ENCODE data around the gene PRG3.
"Not testable (repeated sequence)": the region's sequence is repeated elsewhere in the genome, so short reads cannot be mapped to it uniquely, and the experiment has no call there.

PRG3 gene

DNA sequence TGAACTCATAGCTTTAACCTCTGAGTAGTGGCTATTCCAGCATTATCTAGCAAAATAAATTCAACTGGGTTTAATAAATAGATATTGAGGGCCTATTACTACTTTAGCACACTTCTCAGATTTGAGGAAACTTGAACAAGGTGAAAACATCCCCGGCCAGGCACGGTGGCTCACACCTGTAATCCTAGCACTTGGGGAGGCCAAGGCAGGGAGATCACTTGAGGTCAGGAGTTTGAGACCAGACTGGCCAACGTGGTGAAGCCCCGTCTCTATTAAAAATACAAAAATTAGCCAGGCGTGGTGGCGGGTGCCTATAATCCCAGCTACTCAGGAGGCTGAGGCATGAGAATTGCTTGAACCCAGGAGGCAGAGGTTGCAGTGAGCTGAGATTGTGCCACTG is 44.1 kb downstream of the PRG3 start:
- not testable (repeated sequence) for ATAC-seq, DNase-seq

DNA sequence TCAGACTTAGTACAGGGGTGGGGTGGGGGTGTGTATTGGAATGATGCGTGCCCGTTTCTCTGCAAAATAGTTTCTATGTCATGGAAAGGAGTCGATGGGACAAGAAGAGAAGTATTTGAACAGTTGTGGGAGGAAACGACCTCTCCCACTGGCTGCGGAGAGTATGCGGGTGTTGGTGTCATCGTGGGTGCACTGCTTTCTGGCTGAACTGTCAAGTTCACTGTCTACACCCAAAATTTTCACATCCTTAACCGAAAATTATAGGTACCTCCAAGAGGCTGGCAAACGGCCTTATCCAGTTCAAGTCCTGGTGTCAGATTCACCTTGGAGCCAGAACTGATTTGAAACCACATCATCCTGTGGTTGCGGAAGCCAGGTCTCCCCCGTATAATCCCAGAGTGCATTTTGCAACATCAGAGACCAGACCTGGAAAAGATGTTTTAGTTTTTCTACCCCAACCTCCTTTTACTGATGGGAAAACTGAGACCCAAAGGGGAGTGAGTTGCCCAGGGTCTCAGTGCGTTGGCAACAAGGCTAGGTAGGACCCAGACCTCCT is 44.8 kb downstream of the PRG3 start:
- DNase-seq: no peak
- peak; percentile 3 for ATAC-seq

DNA sequence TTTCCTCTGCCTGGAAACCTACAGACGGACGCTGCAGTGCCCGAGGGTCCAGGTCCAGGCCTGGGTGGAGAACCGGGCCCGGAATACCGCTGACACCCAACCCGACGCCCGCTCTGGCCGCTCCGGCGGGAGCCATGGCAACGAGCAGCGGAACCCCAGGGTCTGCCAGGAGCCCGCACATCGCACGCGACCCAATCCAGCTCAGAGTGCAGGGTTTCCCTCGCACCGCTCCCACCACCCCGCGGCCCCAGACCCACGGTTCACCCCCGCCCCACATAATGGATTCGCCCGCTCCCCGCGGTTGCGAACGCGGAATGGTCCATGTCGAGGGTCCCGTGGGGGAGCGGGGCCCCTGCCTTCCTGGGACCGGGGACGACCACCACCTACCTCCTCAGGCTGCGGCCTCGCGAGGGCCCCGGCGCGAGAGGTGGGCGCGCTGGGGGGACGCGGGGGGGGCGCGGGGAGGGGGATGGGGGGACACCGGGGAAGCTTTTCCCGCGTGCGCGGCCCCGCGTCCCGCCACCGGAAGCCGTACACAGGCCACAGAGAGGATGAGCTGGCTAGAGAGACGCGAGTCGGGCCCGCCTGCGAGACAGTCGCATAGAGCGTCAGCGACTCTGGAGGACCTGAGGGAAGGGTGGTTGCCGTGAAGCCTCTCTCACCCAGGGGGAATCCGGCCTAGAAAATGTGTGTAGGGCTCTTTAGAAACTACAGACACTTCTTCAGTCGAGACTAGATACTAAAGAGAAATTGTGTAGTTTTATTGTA is 45.4 kb downstream of the PRG3 start, which contains the start of gene SSRP1:
Gene SSRP1, minus strand, starts transcription at position 550 of the 768 bp plus-strand sequence. CDS start 771 bp downstream, outside the sequence.
- DNase-seq (peak; percentile 87), ATAC-seq (peak; percentile 98)

DNA sequence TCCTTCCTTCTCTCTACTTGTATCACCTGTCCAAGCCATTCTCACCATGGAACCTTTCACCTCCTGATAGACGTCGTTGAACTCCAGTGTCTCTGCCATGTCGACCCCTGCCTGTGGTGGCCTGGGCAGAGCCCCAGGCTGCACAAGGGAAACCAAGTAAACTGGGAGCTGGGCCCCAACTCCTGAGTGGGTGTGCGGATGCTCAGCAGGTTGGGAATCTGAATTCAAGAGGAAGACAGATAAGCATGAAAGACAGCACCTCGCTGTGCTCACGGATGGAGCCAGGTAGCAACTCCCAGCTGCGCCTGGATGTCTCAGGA is 46.0 kb downstream of the PRG3 start:
- ATAC-seq: no peak

DNA sequence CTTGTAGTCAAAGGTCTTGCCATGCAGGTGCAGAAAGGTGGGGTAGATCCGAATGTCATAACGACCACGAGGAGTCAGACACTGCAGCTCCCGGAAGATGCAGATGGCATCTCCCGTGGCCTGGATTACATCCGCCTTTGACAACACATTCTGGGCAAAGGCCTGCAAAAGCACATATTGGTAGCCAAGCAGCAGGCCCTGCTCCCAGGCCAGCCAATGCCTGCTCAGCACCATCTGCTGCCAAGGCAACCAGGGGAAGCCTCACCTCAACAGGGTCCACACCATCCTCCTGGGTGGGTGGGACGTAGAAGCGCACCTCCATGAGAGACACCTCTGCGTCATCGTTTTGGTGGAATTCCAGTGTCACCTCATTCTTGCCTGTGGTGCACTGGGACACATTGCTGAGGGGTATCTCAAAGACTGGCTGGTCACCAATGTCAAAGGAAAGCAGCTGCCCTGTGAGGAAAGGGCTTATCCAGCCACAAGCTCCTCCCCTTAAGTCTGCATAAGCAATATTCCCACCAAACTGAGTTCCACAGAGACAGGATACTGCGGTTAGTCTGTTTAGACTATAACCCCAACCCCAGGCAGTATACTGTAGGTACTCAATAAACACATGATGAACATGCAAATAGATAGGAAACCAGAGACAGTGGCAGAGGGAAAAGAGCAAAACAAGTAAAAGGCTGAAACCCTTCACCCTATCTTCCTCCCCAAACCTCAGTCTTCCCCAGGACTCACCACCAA is 48.1 kb downstream of the PRG3 start:
- ATAC-seq: no peak
- DNase-seq: no peak

More for the DNA sequence above, 46.0 kb downstream of the PRG3 start:
- no peak for DNase-seq

DNA sequence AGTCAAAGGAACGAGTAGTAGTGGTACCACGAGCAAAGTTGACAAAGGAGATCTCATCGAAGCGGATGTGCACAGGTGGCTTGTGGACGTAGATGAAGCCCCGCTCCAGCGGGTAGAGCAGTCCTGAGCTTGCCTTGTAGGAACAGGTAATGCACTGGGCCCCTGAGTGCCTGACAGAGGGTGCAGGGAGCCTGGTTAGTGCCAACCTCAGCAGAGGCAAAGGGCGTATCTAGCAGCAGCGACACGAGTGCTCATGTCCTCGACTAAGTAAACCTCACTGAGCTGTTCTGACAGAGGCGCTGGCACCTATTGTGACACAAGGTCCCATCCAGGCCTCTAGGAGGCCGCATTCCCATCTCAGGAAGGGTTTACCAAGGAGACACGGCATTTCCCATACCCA is 49.2 kb downstream of the PRG3 start:
- ATAC-seq (no peak), DNase-seq (no peak)

DNA sequence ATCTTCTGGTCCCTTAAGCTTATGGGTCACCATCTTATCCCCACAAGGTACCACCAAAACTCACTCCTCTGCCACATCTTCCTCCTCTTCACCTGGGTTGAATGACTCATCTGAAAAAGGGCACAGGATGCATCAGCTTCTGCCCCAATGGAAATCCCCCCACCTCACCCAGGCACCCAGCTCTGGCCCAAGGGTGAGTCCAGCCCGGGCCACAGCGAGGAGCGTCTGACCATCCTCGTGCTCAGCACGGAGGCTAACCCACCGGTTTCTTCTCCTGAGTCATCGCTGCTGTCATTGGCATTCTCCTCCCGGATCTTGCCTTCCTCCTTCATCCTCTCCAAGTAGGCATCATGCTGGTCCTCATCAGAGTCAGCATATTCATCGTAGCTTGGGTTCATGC is 50.9 kb downstream of the PRG3 start:
- DNase-seq (peak; percentile 37), ATAC-seq (peak; percentile 61)

DNA sequence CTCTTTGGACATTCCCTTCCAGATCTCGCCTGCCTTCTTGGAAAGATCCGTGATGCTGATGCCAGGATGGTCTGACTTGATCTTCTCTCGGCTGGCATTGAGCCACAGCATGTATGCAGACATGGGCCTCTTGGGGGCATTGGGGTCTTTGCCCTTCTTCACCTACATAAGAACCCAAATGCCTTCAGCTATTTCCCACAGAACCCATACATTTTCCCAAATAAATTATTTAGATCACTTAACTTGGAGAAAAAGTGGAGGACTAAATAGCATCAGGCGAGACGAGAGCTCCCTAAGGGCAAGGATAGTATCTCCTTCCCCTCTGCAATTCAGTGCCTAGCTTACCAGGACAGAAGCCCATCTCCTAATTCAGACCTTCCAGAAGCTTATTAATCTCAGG is 53.2 kb downstream of the PRG3 start:
- ATAC-seq: no peak

More for the DNA sequence above, 53.2 kb downstream of the PRG3 start:
- DNase-seq: no peak
